GDM1 (cell line): ENCODE results near the gene HSD17B14.
"Not testable (repeated sequence)": the region's sequence is repeated elsewhere in the genome, so short reads cannot be mapped to it uniquely, and the experiment has no call there.

Experiments
- DNase-seq: peaks from one replicate; lab custom pipeline; 2025; lab: John Stamatoyannopoulos, UW

Gene HSD17B14

DNA sequence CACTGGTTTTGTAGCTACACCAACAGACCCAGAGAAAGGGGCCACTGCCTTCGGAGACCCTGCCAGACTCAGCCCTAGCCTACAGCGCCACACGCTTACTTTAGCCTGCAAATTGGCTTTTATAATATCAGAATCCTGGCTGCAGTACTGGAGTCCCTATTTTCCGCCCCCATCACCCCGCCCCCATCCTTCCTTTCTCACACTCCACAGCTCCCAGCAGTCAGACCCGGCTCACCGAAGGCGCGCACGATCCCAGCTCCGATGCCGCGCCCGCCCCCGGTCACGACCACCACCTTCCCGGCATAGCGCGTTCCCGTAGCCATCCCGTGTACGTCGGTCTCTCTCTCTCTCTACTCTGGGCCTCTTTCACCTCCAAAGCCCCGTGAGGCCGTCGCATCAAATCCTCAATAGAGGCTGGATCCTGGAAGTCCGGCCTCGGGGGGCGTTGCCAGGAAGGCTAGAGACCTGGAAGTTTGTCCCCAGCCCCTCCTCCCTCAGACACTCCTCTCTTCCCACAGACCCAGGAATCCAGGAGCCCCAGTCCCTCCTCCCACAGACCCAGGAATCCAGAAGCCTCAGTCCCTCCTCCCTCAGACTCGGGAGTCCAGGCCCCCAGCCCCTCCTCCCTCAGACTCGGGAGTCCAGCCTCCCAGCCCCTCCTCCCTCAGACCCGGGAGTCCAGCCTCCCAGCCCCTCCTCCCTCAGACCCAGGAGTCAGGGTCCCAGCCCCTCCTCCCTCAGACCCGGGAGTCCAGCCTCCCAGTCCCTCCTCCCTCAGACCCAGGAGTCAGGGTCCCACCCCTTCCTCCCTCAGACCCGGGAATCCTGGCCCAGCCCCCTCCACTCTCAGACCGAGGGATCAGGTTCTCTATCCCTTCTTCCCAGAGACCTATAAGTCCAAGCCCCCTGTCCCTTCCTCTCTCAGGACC is at the start of gene HSD17B14:
Gene HSD17B14 (minus strand): TSS at position 403 of the 929 bp plus-strand sequence. CDS start 80 bp downstream, at position 323.
- DNase-seq: no peak

DNA sequence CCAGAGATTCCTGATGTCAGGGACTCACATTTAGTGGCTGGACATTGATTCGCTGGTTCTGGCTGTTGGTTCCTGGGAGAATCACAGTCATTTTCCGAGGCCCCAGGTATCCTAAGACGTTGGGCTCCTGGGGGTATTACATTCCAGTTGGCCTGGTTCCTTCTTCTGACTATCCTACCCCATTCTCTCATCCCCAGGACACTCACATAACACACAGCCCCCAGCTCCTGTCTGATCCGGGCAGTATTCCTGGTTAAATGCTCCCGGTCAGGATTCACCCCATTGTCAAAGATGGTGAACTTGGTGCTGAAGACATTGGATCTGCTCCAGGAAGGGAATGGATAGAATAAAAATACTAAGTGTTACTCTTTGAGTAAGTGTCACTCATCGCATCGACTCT is 47.4 kb upstream of the HSD17B14 start:
- no peak for DNase-seq

DNA sequence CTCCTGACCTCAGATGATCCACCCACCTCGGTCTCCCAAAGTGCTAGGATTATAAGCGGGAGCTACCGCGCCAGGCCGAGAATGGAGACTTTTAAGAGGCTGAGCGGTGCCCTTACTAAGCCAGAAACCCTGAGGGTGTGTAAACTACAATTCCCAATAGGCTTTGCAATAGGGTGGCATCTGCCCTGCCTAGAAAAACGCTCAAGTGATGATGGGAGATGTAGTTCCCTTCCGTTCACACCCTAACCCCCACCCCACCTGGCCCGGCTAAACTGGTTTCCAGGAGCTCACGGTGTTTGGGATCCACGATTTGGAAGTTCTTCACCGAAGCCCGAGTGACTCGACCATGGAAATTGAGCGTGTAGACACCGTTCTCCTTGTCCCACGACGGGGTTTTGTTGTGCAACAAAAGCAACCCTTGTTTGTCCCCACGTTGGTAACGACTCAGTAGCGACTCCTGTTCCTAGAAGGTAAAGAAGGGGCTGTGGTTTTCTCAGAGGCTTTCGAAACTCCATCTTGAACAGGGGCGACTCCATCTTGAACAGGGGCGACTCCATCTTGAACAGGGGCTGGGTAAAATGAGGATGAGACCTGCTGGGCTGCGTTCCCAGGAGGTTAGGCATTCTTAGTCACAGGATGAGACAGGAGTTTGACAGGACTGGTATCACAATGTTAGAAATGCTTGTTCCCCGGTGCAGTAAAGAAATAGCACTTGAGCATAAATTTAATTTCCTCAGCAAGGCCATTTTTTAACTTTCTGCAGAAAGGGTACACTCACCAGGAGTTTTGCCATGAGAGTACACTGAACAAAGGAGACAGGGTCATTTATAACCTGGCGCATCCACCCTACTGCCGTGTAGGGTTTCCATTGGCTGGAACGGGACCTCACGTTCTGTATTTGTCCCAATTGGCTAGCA is 45.7 kb upstream of the HSD17B14 start:
- no peak for DNase-seq

DNA sequence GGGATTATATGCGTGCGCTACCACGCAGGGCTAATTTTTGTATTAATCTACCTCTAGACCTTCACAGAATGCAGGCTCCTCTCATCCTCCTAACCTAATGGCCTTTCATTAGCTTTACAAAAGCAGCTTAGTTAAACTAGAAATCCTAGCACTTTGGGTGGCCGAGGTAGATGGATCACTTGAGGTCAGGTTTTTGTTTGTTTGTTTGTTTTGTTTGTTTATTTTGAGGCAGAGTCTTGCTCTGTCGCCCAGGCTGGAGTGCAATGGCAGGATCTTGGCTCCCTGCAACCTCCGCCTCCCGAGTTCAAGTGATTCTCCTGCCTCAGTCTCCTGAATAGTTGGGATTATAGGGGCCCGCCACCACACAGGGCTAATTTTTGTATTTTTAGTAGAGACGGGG is 43.4 kb upstream of the HSD17B14 start:
- not testable (repeated sequence) for DNase-seq

DNA sequence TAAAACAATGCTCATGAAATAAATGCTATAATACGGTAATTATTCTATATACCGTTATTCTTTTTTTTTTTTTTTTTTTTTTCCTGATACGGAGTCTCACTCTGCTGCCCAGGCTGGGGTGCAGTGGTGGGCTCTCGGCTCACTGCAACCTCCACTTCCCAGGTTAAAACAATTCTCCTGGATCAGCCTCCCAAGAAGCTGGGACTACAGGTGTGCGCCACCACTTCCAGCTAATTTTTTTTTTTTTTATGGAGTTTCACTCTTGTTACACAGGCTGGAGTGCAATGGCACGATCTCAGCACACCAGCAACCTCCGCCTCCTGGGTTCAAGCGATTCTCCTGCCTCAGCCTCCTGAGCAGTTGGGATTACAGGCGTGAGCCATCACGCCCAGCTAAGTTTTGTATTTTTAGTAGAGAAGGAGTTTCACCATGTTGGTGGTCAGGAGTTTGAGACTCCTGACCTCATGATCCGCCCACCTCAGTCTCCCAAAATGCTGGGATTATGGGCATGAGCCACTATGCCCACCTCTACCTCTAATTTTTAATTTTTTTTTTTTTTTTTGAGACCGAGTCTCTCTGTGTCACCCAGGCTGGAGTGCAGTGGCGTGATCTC is 42.8 kb upstream of the HSD17B14 start:
- DNase-seq: no peak

DNA sequence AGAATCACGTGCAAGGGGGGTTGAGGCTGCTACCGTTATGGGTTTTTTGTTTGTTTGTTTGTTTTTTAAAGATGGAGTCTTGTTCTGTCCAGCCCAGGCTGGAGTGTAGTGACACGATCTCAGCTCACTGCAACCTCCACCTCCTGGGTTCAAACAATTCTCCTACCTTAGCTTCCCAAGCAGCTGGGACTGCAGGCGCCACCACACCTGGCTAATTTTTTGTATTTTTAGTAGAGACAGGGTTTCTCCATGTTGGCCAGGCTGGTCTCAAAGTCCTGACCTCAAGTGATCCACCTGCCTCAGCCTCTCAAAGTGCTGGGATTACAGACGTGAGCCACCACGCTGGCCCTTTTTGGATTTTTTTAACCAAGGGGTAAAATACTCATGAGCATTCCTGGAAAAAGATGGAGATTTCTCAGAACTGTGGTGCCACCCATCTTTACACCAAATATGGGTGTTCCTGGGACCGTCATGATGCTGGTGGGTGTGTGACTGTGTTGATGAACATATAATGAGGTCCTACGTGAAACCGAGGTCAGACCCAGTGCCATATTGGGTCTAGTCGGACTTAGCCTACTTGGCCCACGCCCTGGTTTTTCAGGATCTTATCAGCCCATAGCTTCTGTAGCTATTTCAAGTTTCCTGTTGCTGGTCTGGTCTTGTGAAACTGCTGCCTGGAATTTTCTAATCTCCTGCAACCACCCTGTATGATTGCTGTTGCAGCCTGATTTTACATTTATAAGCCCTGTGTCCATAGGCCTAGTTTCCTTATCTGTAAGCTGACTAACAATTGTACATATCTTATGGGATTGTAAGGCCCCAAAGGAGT is 42.1 kb upstream of the HSD17B14 start:
- DNase-seq: no peak

DNA sequence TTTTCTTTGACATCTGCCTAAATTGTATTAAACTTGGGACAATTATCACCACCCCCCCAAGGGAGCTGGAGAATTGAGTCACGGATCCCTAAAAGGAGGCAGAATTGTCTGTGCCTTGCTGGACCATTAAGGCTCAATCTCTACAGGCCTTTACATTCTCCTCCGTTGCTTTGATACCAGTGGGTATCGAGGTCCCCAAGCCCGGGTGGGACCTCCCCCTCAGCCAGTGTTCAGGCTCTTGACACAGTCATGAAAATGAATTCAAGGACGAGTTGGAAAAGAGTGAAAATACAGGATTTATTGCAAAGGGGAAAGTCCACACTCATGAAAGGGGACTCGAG is 41.5 kb upstream of the HSD17B14 start:
- DNase-seq: no peak

DNA sequence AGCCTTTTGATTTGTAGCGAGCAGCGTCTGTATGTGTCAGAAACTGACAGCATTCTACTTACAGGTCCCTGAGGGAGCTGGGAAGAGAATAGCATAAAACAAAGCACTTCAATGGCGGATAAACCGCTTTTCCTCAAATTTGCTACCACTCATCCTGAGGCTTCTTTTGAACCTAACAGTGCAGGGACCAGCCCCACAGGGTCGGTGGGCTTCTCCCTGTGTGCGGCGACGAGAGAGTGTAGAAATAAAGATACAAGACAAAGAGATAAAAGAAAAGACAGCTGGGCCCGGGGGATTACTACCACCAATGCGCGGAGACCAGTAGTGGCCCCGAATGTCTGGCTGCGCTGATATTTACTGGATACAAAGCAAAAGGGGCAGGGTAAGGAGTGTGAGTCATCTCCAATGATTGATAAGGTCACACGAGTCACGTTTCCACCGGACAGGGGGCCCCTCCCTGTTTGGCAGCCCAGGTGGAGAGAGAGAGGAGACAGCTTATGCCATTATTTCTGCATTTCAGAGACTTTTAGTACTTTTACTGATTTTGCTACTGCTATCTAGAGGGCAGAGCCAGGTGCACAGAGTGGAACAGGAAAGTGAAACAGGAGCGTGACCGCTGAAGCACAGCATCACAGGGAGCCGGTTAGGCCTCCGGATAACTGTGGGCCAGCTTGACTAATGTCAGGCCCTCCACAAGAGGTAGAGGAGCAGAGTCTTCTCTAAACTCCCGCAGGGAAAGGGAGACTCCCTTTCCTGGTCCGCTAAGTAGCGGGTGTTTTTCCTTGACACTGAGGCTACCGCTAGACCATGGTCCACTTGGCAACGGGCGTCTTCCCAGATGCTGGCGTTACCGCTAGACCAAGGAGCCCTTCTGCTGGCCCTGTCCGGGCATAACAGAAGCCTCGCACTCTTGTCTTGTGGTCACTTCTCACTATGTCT is 40.0 kb upstream of the HSD17B14 start:
- not testable (repeated sequence) for DNase-seq

DNA sequence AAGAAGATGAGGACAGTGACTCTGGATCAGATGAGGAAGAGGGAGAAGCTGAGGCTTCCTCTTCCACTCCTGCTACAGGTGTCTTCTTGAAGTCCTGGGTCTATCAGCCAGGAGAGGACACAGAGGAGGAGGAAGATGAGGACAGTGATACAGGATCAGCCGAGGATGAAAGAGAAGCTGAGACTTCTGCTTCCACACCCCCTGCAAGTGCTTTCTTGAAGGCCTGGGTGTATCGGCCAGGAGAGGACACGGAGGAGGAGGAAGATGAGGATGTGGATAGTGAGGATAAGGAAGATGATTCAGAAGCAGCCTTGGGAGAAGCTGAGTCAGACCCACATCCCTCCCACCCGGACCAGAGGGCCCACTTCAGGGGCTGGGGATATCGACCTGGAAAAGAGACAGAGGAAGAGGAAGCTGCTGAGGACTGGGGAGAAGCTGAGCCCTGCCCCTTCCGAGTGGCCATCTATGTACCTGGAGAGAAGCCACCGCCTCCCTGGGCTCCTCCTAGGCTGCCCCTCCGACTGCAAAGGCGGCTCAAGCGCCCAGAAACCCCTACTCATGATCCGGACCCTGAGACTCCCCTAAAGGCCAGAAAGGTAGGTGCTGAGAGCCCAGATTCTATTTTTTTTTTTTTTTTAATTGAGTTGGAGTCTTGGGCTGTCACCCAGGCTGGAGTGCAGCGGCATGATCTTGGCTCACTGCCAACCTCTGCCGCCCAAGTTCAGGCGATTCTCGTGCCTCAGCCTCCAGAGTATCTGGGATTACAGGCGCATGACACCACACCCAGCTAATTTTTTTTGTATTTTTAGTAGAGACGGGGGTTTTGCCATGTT is 38.2 kb upstream of the HSD17B14 start:
- no peak for DNase-seq

DNA sequence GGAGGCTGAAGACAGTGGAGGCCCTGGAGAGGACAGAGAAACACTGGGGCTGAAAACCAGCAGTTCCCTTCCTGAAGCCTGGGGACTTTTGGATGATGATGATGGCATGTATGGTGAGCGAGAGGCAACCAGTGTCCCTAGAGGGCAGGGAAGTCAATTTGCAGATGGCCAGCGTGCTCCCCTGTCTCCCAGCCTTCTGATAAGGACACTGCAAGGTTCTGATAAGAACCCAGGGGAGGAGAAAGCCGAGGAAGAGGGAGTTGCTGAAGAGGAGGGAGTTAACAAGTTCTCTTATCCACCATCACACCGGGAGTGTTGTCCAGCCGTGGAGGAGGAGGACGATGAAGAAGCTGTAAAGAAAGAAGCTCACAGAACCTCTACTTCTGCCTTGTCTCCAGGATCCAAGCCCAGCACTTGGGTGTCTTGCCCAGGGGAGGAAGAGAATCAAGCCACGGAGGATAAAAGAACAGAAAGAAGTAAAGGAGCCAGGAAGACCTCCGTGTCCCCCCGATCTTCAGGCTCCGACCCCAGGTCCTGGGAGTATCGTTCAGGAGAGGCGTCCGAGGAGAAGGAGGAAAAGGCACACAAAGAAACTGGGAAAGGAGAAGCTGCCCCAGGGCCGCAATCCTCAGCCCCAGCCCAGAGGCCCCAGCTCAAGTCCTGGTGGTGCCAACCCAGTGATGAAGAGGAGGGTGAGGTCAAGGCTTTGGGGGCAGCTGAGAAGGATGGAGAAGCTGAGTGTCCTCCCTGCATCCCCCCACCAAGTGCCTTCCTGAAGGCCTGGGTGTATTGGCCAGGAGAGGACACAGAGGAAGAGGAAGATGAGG is 37.4 kb upstream of the HSD17B14 start:
- no peak for DNase-seq

DNA sequence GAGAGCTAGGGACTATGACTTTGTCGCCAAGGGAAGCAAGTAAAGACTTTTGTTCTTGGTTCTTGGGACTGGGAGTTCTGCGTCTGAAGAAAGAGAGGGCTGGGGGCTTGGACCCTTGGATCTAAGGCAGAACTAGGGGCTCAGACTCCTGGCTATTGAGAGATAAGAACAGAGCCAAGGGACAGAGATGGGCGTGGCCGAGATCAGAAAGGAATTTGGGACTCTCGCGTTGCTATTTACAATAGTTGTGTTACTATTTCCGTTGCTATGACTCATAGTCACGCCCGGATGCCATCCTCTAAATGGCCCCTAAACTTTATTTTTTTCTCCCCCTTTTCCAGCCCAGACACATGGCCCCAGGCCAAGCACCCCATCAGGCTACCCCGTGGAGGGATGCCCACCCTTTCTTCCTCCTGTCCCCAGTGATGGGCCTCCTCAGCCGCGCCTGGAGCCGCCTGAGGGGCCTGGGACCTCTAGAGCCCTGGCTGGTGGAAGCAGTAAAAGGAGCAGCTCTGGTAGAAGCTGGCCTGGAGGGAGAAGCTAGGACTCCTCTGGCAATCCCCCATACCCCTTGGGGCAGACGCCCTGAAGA is 36.7 kb upstream of the HSD17B14 start:
- DNase-seq: peak; percentile 27

DNA sequence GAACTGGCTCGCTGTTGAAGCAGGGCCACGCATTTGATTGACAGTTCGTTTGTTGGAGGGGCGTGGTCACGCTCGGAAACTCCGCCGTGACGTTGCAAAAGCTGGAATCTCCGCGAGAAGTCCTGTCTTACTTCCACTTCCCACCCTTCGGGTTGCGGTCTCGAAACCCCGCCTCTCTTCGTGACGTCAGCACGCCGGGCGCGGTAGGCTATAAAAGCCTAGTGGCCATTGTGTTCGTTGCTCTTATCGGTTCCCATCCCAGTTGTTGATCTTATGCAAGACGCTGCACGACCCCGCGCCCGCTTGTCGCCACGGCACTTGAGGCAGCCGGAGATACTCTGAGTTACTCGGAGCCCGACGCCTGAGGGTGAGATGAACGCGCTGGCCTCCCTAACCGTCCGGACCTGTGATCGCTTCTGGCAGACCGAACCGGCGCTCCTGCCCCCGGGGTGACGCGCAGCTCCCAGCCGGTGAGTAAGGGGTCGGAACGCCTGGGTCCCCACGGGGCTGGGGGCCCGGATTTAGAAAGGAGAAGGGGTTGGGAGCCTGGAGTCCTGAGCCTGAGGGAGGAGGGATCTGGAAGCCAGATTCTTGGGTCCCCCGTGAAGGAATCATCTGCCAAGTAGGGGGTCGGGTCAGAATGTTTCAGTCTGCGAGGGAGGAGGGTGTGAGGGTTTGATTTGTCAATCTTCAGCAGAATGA is 36.0 kb upstream of the HSD17B14 start, which contains the start of gene PPP1R15A:
Gene PPP1R15A (plus strand): TSS at position 240 of the 702 bp plus-strand sequence. CDS start 813 bp downstream, outside the sequence.
- peak; percentile 93 for DNase-seq

DNA sequence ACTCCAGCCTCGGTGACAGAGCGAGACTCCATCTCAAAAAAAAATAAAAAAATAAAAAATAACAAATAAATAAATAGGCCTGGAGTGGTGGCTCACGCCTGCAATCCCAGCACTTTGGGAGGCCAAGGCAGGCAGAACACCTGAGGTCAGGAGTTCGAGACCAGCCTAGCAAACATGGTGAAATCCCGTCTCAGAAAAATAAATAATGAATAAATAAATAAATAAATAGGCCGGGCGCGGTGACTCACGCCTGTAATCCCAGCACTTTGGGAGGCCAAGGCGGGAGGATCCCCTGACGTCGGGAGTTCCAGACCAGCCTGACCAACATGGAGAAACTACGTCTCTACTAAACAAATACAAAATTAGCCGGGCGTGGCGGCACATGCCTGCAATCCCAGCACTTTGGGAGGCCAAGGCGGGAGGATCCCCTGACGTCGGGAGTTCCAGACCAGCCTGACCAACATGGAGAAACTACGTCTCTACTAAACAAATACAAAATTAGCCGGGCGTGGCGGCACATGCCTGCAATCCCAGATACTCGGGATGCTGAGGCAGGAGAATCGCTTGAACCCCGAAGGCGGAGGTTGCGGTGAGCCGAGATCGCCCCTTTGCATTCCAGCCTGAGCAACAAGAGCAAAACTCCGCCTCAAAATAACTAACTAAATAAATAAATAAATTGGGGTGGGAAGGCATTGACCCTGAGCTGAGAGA is 35.3 kb upstream of the HSD17B14 start:
- not testable (repeated sequence) for DNase-seq

DNA sequence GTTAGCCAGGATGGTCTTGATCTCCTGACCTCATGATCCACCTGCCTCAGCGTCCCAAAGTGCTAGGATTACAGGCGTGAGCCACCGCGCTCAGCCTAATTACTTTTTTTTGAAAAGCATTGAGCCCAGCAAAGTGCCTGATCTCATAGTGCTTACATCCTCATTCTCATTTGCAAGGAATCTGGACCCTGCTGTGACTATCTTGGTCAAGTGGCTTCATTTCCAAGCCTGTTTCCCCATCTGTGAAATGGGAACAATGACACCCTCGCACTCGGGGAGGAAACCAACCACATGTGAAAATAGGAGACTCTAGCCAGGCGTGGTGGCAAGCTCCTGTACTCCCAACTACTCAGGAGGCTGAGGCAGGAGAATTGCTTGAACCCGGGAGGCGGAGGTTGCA is 33.8 kb upstream of the HSD17B14 start:
- DNase-seq: no peak

DNA sequence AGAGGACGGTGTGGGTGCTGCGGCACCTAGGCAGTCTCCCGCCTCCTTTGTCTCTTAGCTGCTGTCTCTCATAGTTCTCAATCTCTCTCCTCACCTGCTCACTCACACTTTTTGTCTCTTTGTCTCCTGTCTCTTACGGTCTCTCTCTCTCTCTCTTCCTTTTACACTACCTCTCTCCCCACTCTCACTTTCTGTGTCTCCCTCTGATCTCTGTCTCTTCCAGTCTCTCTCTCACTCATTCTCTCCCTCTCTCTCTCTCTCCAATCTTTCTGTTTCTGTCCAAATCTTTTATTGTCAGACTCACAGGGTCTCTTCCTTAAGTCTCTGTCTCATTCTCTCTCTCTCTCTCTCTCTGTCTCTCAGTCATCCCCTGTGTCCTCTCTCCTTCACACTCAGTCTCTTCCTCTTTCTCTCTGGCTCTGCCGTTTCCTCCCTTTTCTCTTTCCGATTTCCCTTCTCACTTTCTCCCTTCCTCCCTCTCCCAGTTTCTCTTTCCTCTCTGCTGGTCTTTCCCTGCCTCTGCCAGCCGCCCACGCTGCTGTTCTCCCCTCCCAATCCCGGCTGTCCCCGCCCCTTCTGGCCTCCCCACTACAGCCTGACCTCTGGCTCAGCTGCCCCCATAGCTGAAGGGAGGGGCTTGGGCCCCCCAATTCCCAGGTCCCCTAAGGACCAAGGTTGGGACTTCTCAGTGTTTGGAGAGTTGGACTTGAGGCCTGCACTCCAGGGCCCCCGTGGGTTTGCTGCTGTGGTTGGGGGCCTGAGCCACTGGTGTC is 32.0 kb upstream of the HSD17B14 start, which contains the start of gene PLEKHA4:
Gene PLEKHA4 (minus strand): TSS at position 504 of the 773 bp plus-strand sequence. CDS start 997 bp downstream, outside the sequence.
- DNase-seq: no peak

DNA sequence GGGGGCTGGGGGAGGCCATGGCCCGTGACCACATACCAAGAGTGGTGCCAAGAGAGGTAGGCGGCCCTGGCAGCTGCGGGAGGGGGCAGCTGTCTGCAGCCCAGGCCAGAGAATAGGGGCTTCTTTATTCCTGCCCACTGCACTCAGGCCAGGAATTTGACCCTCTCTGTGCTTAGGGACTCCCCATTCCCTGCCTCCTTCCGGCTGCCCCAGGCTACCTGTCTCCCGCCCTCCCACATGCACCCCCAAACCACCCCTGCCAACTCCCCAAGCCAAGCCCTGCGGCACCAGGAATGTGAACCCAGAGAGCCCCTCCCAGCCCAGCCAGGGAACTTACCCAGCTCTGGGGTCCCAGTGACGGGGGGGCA is 31.4 kb upstream of the HSD17B14 start:
- no peak for DNase-seq
